Activated CD4-positive, CD25-positive, alpha-beta regulatory T cell treated with anti-CD3 and anti-CD28 coated beads, Interleukin-2, amount 50 U/mL, for 72 hours (primary cell): Measurements from ENCODE around the gene CACNA1F.
A peak's percentile ranks its signal among the peaks of the same experiment; 100 is the strongest.

Experiments
- DNase-seq: peaks from one replicate; pipeline ENCODE4 v3.0.0; 2021

CACNA1F gene

GRCh38 chrX:49226946-49227345 is 6.2 kb downstream of the CACNA1F start:
- DNase-seq = no peak

GRCh38 chrX:49225858-49226257 is 7.3 kb downstream of the CACNA1F start:
- DNase-seq = no peak

- no peak for DNase-seq
These were observed 11.3 kb downstream of the CACNA1F start for GRCh38 chrX:49221868-49222267.

GRCh38 chrX:49220100-49220499 is 13.0 kb downstream of the CACNA1F start:
- DNase-seq = no peak

GRCh38 chrX:49214996-49215526 is 18.1 kb downstream of the CACNA1F start:
- no peak for DNase-seq

GRCh38 chrX:49214416-49214815 is 18.7 kb downstream of the CACNA1F start:
- DNase-seq = no peak

- DNase-seq = no peak
These were observed 20.3 kb downstream of the CACNA1F start for GRCh38 chrX:49212861-49213260.

GRCh38 chrX:49212209-49212608 is 20.9 kb downstream of the CACNA1F start:
- no peak for DNase-seq

- no peak for DNase-seq
These were observed 22.1 kb downstream of the CACNA1F start for GRCh38 chrX:49211074-49211473.

- no peak for DNase-seq
These were observed 22.7 kb downstream of the CACNA1F start for GRCh38 chrX:49210406-49210805.

GRCh38 chrX:49209434-49210251 is 23.5 kb downstream of the CACNA1F start:
- no peak for DNase-seq

- no peak for DNase-seq
These were observed 24.7 kb downstream of the CACNA1F start for GRCh38 chrX:49208399-49208798.

- no peak for DNase-seq
These were observed 26.6 kb downstream of the CACNA1F start for GRCh38 chrX:49206543-49206942.

GRCh38 chrX:49205443-49205842 is 27.7 kb downstream of the CACNA1F start:
- DNase-seq = no peak

- DNase-seq = no peak
These were observed 28.4 kb downstream of the CACNA1F start for GRCh38 chrX:49204709-49205108.

GRCh38 chrX:49204017-49204416 is 29.1 kb downstream of the CACNA1F start:
- DNase-seq = no peak

- DNase-seq = no peak
These were observed 29.6 kb downstream of the CACNA1F start for GRCh38 chrX:49203536-49203935.

GRCh38 chrX:49202022-49202421 is 31.1 kb downstream of the CACNA1F start:
- DNase-seq = no peak

GRCh38 chrX:49199906-49200771 is 33.0 kb downstream of the CACNA1F start, which contains the start of gene SYP:
TSS of gene SYP (minus strand) at chrX:49200193. CDS start at chrX:49200186, 7 bp downstream.
- peak; percentile 87 for DNase-seq

- no peak for DNase-seq
These were observed 33.9 kb downstream of the CACNA1F start for GRCh38 chrX:49199315-49199595.

- no peak for DNase-seq
These were observed 34.4 kb downstream of the CACNA1F start for GRCh38 chrX:49198540-49199314.

- DNase-seq = no peak
These were observed 35.5 kb downstream of the CACNA1F start for GRCh38 chrX:49197543-49198087.

- DNase-seq = no peak
These were observed 39.6 kb downstream of the CACNA1F start for GRCh38 chrX:49193542-49193964.
